ENCODE results near the gene GRAMD1C. TPM values are rescaled to one million over a fixed set of nuclear protein-coding genes. Genes with fewer than 3 reads are reported as not detected.

The GRAMD1C gene
- total RNA-seq, 1 donor from 2014 or later = not detected

GRCh38 chr3:113890256-113890900 lies 51.8 kb downstream of the GRAMD1C start:
- H3K9me3 Mint-ChIP-seq = no peaks in the 10 kb centered on the region
- no peak overlapping the region for H3K4me3 Mint-ChIP-seq
- H3K36me3 Mint-ChIP-seq (ENCODE audit: low read depth) = no peaks in the 10 kb centered on the region
- intact Hi-C loops (cut with micrococcal nuclease) = no loop called here
- DNase-seq = no peak
- no peaks in the 10 kb centered on the region for H3K4me1 Mint-ChIP-seq
- H3K27me3 Mint-ChIP-seq = no peaks in the 10 kb centered on the region
- no peak overlapping the region for H3K27ac Mint-ChIP-seq

GRCh38 chr3:113894927-113895326 lies 56.3 kb downstream of the GRAMD1C start:
- Mint-ChIP-seq H3K4me1 (peaks cover 2% of the 10 kb centered on the region), H3K9me3 (no peaks in the 10 kb centered on the region), H3K4me3 (no peak overlapping the region), H3K27me3 (peaks cover 7% of the 10 kb centered on the region), H3K36me3 (ENCODE audit: low read depth) (no peaks in the 10 kb centered on the region), H3K27ac (no peak overlapping the region)
- DNase-seq = no peak
- intact Hi-C loops (cut with micrococcal nuclease) = no loop called here

DNA sequence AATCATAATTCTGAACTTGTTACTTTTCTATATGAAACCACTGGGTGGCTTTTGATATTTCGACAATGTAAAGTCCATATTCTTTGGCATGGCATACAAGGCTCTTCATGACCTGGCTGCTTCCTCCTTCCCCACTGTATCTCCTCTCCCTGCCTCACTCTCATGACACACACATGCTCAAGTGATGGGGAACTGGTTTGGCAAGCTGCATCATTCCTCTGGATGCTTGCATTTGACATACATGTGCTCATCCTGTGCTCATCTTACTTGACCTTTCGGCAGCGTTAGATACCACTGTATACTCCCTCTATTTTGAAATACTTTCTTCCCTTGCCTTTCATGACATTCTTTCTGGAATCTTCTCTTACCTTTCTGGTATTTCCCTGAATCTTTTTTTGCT lies 57.4 kb downstream of the GRAMD1C start:
- no peak for DNase-seq
- Mint-ChIP-seq H3K36me3 (ENCODE audit: low read depth) (no peaks in the 10 kb centered on the region), H3K9me3 (no peaks in the 10 kb centered on the region), H3K27ac (no peak overlapping the region), H3K4me1 (peaks cover 2% of the 10 kb centered on the region), H3K27me3 (peaks cover 7% of the 10 kb centered on the region), H3K4me3 (no peak overlapping the region)
- intact Hi-C loops (cut with micrococcal nuclease) = no loop called here

DNA sequence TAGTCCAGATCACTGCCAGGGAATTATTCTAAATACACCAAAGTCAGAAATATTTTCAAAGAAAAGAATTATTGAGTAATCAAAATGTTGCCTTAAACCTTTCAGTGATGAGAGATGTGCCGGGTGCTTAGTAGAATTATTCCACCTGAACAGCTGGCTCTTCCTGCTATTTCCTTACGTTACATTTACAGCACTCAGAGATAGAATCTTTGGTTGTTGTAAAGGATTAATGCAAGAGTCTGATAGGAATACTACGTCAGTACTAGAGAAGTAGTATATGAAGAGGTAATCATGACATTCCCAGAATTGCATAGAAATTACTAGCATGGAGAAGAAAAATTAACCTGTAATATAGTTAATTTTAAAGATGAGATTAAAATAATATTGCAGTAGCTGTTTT lies 58.3 kb downstream of the GRAMD1C start:
- Mint-ChIP-seq H3K27me3 (peaks cover 10% of the 10 kb centered on the region), H3K4me3 (no peak overlapping the region), H3K4me1 (peaks cover 2% of the 10 kb centered on the region), H3K27ac (no peak overlapping the region), H3K9me3 (no peaks in the 10 kb centered on the region), H3K36me3 (ENCODE audit: low read depth) (no peaks in the 10 kb centered on the region)
- no peak for DNase-seq
- intact Hi-C loops (cut with micrococcal nuclease) = no loop called here

- H3K4me1 Mint-ChIP-seq = peaks cover 2% of the 10 kb centered on the region
- peaks cover 10% of the 10 kb centered on the region for H3K27me3 Mint-ChIP-seq
- intact Hi-C loops (cut with micrococcal nuclease) = no loop called here
- no peak overlapping the region for H3K27ac Mint-ChIP-seq
- H3K4me3 Mint-ChIP-seq = no peak overlapping the region
- no peak for DNase-seq
- H3K9me3 Mint-ChIP-seq = no peaks in the 10 kb centered on the region
- no peaks in the 10 kb centered on the region for H3K36me3 Mint-ChIP-seq (ENCODE audit: low read depth)
These were observed 58.8 kb downstream of the GRAMD1C start for GRCh38 chr3:113897373-113897777.

- Mint-ChIP-seq H3K9me3 (no peaks in the 10 kb centered on the region), H3K4me3 (no peak overlapping the region), H3K27ac (no peak overlapping the region), H3K27me3 (peaks cover 14% of the 10 kb centered on the region), H3K36me3 (ENCODE audit: low read depth) (no peaks in the 10 kb centered on the region), H3K4me1 (peaks cover 2% of the 10 kb centered on the region)
- intact Hi-C loops (cut with micrococcal nuclease) = no loop called here
- no peak for DNase-seq
These were observed 60.3 kb downstream of the GRAMD1C start for GRCh38 chr3:113898892-113899291.

DNA sequence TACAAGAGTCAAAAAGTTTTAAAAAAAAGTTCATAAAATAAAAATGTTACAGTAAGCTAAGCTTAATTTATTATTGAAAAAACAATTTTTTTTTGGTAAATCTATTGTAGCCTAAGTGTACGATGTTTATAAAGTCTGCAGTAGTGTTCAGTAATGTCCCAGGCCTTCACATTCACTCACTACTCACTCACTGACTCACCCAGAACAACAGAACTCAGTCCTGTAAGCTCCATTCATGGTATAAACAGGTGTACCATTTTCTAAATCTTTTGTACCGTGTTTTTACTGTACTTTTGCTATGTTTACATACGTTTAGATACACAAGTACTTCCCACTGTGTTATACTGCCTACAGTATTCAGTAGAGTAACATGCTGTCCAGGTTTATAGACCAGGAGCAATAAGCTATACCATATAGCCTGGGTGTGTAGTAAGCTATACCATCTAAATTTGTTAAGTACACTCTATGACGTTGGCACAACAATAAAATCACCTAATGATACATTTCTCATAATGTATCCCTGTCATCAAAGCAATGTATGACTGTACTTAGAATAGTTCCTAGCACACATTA lies 68.1 kb downstream of the GRAMD1C start:
- intact Hi-C loops (cut with micrococcal nuclease) = no loop called here
- no peaks in the 10 kb centered on the region for H3K36me3 Mint-ChIP-seq (ENCODE audit: low read depth)
- no peaks in the 10 kb centered on the region for H3K9me3 Mint-ChIP-seq
- peaks cover 11% of the 10 kb centered on the region for H3K27me3 Mint-ChIP-seq
- DNase-seq = no peak
- no peak overlapping the region for H3K27ac Mint-ChIP-seq
- no peak overlapping the region for H3K4me3 Mint-ChIP-seq
- no peaks in the 10 kb centered on the region for H3K4me1 Mint-ChIP-seq

DNA sequence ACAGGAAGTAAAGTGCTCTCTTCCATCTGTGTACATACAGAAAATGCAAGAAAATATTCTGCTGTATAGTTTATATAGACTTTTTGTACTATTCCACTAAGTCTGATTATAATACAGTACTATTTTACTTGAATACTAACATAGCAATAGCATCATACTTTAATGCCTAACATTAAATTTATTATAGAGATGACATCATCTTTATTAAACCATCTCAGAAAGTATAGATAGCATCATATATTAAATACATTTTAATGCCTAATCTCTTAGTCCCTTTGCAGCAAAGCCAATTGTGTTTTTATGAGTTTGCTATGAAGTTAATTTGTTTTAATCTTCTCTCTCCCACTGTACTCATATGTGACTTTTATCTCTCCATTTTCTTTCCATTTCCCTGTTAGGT lies 69.5 kb downstream of the GRAMD1C start:
- no peak for DNase-seq
- Mint-ChIP-seq H3K9me3 (no peaks in the 10 kb centered on the region), H3K27me3 (peaks cover 8% of the 10 kb centered on the region), H3K4me1 (peaks cover 3% of the 10 kb centered on the region), H3K27ac (no peak overlapping the region), H3K4me3 (no peak overlapping the region), H3K36me3 (ENCODE audit: low read depth) (no peaks in the 10 kb centered on the region)
- intact Hi-C loops (cut with micrococcal nuclease) = no loop called here

GRCh38 chr3:113910966-113911365 lies 72.4 kb downstream of the GRAMD1C start:
- Mint-ChIP-seq H3K27me3 (peaks cover 14% of the 10 kb centered on the region), H3K4me1 (peaks cover 3% of the 10 kb centered on the region), H3K4me3 (no peak overlapping the region), H3K9me3 (no peaks in the 10 kb centered on the region), H3K27ac (no peak overlapping the region), H3K36me3 (ENCODE audit: low read depth) (no peaks in the 10 kb centered on the region)
- intact Hi-C loops (cut with micrococcal nuclease) = no loop called here
- no peak for DNase-seq

DNA sequence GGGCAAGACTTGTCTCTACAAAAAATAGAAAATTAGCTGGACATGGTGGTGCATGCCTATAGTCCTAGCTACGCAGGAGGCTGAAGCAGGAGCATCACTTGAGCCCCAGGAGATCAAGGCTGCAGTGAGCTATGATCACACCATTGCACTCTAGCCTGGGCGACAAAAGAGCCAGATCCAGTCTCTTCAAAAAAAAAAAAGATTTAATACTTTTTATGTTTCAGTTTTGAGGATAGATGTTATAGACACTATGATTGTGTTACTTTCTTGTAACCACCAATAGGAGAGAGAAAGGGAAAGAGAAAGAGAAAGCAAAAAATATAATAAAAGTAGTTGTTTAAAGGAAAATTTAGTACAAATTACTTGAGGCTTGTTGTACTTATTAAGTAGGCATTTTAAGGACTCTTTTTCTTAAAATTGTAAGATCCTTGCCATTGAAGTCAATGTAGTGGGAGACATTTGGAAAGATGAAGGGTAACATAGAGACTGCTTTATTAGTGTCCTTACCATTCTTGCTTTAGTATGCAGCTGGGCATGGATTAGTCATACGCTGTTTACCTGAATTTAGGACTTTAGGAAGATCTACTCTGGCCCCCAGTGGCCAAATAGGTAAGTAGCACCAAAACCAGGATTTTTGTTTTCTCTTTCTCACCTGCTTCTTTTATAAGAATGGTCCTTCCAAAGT lies 74.1 kb downstream of the GRAMD1C start:
- Mint-ChIP-seq H3K36me3 (ENCODE audit: low read depth) (no peaks in the 10 kb centered on the region), H3K9me3 (no peaks in the 10 kb centered on the region), H3K27me3 (peaks cover 13% of the 10 kb centered on the region), H3K27ac (no peak overlapping the region), H3K4me1 (peaks cover 3% of the 10 kb centered on the region), H3K4me3 (peak overlapping the region; percentile 53)
- peak; percentile 77 for DNase-seq
- intact Hi-C loops (cut with micrococcal nuclease) = loop anchor here (1.0 to 2.0 kb wide), 2 partner anchors 74 to 176 kb away; partner anchors contain the start of gene GRAMD1C

DNA sequence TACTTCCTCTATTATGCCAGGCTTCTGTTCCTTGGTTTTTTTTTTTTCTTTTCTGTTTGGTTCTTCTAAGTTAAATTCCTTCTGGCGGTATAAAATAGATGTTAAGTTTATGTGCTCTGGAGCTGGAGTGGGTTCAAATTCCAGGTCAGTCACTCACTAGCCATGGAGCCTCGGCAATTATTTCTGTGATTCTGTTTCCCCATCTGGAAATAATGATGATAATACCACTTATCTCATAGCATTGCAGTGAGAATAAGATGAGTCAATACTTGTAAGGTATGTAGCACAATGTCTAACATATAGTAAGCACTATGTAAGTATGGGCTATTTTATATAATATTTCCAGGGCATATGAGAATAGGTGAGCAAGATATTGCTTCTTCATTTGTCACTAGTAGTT lies 76.1 kb downstream of the GRAMD1C start:
- H3K4me1 Mint-ChIP-seq = peaks cover 3% of the 10 kb centered on the region
- DNase-seq = no peak
- peaks cover 12% of the 10 kb centered on the region for H3K27me3 Mint-ChIP-seq
- no peak overlapping the region for H3K4me3 Mint-ChIP-seq
- no peaks in the 10 kb centered on the region for H3K36me3 Mint-ChIP-seq (ENCODE audit: low read depth)
- intact Hi-C loops (cut with micrococcal nuclease) = no loop called here
- H3K9me3 Mint-ChIP-seq = no peaks in the 10 kb centered on the region
- no peak overlapping the region for H3K27ac Mint-ChIP-seq

DNA sequence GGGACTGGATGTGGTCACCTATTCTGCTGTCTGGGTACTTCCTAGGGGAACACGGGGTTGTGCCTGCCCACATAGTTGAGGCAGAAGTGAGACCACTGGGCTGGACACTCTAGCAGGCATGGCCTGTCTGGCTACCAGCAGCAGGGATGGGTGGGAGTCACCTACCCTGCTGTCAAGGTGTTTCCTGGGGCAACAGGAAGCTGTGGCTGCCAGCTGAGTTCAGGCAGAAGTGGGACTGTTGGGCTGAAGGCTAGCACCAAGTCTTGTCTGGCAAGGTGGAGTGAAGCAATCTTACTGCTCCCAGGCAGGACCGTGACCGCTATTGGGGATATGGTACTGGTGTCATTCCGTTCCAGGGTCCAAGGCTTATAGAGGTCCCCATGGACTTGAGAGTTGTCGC lies 89.0 kb downstream of the GRAMD1C start:
- intact Hi-C loops (cut with micrococcal nuclease) = no loop called here
- Mint-ChIP-seq H3K36me3 (ENCODE audit: low read depth) (no peaks in the 10 kb centered on the region), H3K4me3 (no peak overlapping the region), H3K27me3 (peaks cover 11% of the 10 kb centered on the region), H3K4me1 (no peaks in the 10 kb centered on the region), H3K9me3 (peaks cover 27% of the 10 kb centered on the region), H3K27ac (no peak overlapping the region)
- no peak for DNase-seq

DNA sequence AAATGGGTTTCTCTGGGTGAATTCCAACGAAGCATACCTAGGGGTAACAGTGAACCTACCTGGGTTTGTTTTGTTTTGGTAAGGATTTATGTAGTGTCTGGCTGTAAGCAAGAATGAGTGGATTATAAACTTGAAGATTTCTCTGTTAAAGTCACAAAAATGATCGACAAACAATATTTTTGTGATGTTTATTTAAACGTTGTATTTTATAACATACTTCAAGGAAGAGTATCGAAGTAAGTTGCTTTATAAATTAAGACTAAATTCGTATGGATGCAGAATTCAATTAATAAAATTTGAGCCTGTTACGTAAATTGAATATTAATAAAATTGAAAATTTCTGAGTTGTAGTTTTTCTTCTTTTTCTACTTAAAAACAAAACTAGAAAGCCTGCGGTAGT lies 108.2 kb downstream of the GRAMD1C start:
- no peak for DNase-seq
- no peaks in the 10 kb centered on the region for H3K9me3 Mint-ChIP-seq
- no peak overlapping the region for H3K27ac Mint-ChIP-seq
- intact Hi-C loops (cut with micrococcal nuclease) = loop anchor here (1.0 to 5.0 kb wide), 2 partner anchors 109 to 200 kb away; partner anchors contain the start of genes ATP6V1A, GRAMD1C and NAA50
- peak overlapping the region; percentile 82 for H3K4me3 Mint-ChIP-seq
- peaks cover 10% of the 10 kb centered on the region for H3K4me1 Mint-ChIP-seq
- peaks cover 60% of the 10 kb centered on the region for H3K27me3 Mint-ChIP-seq
- no peaks in the 10 kb centered on the region for H3K36me3 Mint-ChIP-seq (ENCODE audit: low read depth)

DNA sequence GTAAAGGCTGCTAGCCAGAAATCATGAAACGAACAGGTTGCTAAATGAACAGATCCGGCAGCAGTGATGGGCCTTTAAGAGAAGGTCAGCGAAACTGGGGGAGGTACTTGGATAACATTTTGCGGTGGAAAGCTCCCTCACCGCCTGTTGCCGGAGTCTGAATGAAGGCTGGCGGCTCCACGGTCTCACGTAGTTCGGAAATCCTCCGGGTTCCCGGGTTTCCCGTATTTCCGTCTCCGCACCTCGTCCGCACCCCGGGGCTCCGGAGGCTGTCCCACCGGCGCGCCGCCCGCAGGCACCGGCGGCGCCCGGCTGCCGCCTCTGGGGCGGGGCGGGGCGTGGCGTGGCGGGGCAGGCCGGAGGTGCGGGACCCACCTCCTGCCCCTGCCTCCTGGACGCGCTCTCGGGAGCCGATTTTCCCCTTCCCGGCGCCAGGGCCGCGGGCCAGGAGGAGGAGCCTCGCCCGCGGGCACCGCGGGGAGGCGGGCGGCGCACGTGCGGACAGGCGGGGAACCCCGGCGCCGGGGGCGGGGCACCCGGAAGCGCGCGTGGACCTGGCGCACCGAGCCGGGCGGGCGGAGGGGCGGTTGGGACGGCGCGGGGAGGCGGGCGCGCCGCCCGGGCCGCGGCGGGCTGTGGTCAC lies 108.9 kb downstream of the GRAMD1C start, which contains the start of gene ZDHHC23:
Gene ZDHHC23 (plus strand): TSS at position 642 of the 643 bp plus-strand sequence. CDS start 790 bp downstream, outside the sequence.
- peaks cover 10% of the 10 kb centered on the region for H3K4me1 Mint-ChIP-seq
- intact Hi-C loops (cut with micrococcal nuclease) = loop anchor here (1.0 to 5.0 kb wide), 3 partner anchors 109 to 200 kb away; partner anchors contain the start of genes ATP6V1A, CCDC191, GRAMD1C and NAA50
- H3K27me3 Mint-ChIP-seq = peaks cover 61% of the 10 kb centered on the region
- peak; percentile 93 for DNase-seq
- H3K27ac Mint-ChIP-seq = peak within 1 kb of the TSS; percentile 57
- H3K4me3 Mint-ChIP-seq = peak within 1 kb of the TSS; percentile 82
- H3K9me3 Mint-ChIP-seq = no peaks in the 10 kb centered on the region
- H3K36me3 Mint-ChIP-seq (ENCODE audit: low read depth) = no peaks in the 10 kb centered on the region

All from activated CD4-positive, alpha-beta T cell treated with anti-CD3 and anti-CD28 coated beads, Interleukin-2, amount 10 ng/mL, durations not matched to agents 24 days and 14 days (primary cell).